ENCODE results near the gene KCTD16. TPM values are rescaled to one million over a fixed set of nuclear protein-coding genes. Genes with fewer than 3 reads are reported as not detected.

The KCTD16 gene
- total RNA-seq, 1 donor from 2014 or later, result not detected

DNA sequence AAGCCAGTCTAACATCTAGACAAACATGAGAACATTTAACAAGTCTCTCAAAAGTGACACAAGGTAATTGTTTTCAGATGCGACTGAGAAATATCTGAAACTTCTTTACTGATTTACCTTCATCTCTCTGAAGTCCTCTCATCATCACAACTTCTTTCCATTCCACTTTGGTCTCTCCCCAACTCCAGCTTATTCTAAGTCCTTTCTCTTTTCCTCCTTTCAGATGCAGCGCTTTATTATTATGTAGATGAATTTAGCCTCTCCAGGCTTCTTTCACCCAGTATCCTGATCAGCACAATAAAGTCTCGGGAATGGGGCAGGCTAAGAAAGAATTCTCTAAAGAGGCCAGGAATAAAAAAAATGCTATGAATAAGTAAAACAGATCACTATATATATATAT is 128.0 kb downstream of the KCTD16 start:
- intact Hi-C loops (cut with micrococcal nuclease), result no loop called here
- H3K36me3 Mint-ChIP-seq (ENCODE audit: low read depth), result no peaks in the 10 kb centered on the region
- H3K4me3 Mint-ChIP-seq, result no peak overlapping the region
- no peaks in the 10 kb centered on the region for H3K9me3 Mint-ChIP-seq
- H3K27me3 Mint-ChIP-seq, result no peaks in the 10 kb centered on the region
- H3K27ac Mint-ChIP-seq, result no peak overlapping the region
- H3K4me1 Mint-ChIP-seq, result no peaks in the 10 kb centered on the region
- no peak for DNase-seq

DNA sequence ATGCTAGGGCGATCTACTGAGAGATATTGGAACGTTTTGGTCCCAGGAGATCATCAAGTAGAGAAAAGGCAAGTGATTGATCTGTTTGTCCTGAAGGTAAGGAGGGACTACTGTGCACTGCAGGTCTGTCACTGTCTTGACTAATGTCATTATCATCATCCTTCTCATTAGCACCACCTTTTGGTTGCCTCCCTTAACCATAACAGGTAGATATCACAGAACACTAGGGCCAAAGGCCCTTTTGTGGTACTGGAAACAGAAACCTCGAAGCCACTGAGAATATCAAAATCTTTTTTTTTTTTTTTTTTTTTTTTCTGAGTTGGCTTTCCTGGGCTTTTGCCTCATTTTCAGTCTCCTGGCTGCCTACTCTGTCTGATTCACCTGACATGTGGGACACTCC is 134.0 kb downstream of the KCTD16 start:
- no peak for DNase-seq
- H3K27me3 Mint-ChIP-seq, result no peaks in the 10 kb centered on the region
- H3K36me3 Mint-ChIP-seq (ENCODE audit: low read depth), result no peaks in the 10 kb centered on the region
- no peaks in the 10 kb centered on the region for H3K4me1 Mint-ChIP-seq
- intact Hi-C loops (cut with micrococcal nuclease), result no loop called here
- H3K9me3 Mint-ChIP-seq, result no peaks in the 10 kb centered on the region
- no peak overlapping the region for H3K4me3 Mint-ChIP-seq
- H3K27ac Mint-ChIP-seq, result no peak overlapping the region

DNA sequence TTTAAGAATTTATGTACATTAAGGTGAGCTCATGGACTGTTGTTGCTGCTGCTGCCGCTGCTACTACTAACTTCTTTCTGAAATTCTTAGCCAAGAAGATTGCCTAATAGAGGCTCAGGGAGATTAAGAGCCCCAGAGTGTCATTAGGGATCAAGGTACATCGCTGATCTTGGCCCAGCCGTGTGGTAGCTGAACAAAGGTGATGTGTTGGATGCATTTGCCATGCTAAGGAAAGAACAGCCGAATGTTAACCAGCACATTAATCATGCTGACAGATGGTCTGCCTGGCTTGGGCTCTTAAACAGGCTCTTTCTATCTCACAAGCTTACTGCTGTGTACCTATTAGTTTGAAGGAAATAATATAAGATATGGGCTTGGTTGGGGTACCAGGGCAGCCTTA is 137.1 kb downstream of the KCTD16 start:
- intact Hi-C loops (cut with micrococcal nuclease), result no loop called here
- Mint-ChIP-seq H3K4me3 (no peak overlapping the region), H3K27me3 (no peaks in the 10 kb centered on the region), H3K9me3 (no peaks in the 10 kb centered on the region), H3K27ac (no peak overlapping the region), H3K36me3 (ENCODE audit: low read depth) (no peaks in the 10 kb centered on the region), H3K4me1 (no peaks in the 10 kb centered on the region)
- no peak for DNase-seq

GRCh38 chr5:144308174-144308573 is 137.5 kb downstream of the KCTD16 start:
- no peak overlapping the region for H3K4me3 Mint-ChIP-seq
- no peaks in the 10 kb centered on the region for H3K9me3 Mint-ChIP-seq
- no peaks in the 10 kb centered on the region for H3K27me3 Mint-ChIP-seq
- H3K36me3 Mint-ChIP-seq (ENCODE audit: low read depth), result no peaks in the 10 kb centered on the region
- intact Hi-C loops (cut with micrococcal nuclease), result no loop called here
- H3K4me1 Mint-ChIP-seq, result no peaks in the 10 kb centered on the region
- no peak for DNase-seq
- H3K27ac Mint-ChIP-seq, result no peak overlapping the region

DNA sequence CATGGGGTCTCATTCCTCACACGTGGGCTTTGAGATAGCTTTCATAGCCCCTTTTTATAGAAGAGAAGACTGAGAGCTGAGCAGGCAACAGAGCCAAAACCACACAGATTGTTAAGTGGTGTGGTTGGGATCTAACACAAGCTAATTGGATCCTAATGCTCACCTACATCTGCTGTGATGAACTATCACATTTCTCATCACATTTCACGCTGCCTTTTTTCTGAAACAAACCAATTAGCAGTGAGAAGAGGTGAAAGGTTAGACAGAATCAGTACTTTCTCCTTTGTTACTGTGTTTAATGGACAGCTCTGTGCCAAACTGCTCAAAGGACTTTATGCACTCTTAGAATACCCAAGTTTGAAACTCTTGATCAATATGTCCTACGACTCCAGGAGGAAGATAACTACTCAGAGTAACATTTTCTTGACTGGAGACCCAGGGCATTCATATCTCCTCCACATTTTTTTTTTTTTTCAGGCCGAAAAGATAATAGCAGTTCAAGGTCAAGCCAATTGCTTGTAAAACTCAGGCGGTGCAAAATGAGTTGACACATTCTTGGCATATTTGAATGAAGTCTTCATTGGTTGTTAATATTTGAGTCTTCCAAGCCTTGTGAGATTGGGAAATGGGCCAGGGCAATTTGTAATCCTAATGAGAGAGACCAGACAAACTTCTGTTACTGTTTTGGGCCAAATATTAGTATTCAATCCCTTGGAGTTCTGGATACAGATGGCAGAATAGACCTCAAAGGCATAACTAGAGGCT is 138.4 kb downstream of the KCTD16 start:
- no peak for DNase-seq
- H3K4me1 Mint-ChIP-seq, result no peaks in the 10 kb centered on the region
- H3K4me3 Mint-ChIP-seq, result no peak overlapping the region
- no peaks in the 10 kb centered on the region for H3K9me3 Mint-ChIP-seq
- no peak overlapping the region for H3K27ac Mint-ChIP-seq
- H3K36me3 Mint-ChIP-seq (ENCODE audit: low read depth), result no peaks in the 10 kb centered on the region
- H3K27me3 Mint-ChIP-seq, result no peaks in the 10 kb centered on the region
- intact Hi-C loops (cut with micrococcal nuclease), result no loop called here

DNA sequence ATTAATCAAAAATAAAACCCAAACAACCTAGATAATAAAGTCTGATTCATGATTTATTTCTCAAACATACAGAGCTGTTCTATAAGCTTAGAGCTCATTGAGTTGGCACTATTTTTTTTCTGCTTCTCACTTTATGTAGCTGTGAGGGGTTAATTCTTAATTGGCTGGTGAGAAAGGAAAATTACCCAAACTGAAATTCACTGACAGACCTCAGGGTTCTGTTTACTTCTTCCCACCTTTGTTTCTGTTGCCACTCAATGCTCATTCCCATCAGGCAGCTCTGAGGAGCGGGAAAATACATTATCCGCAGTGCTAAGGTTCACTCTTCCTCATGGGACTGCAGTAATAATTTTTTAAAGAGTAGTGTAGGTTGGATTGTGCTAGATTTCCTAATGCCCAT is 139.9 kb downstream of the KCTD16 start:
- Mint-ChIP-seq H3K4me3 (no peak overlapping the region), H3K36me3 (ENCODE audit: low read depth) (no peaks in the 10 kb centered on the region), H3K27me3 (no peaks in the 10 kb centered on the region), H3K9me3 (no peaks in the 10 kb centered on the region), H3K27ac (no peak overlapping the region), H3K4me1 (no peaks in the 10 kb centered on the region)
- intact Hi-C loops (cut with micrococcal nuclease), result no loop called here
- no peak for DNase-seq

GRCh38 chr5:144313147-144313726 is 142.6 kb downstream of the KCTD16 start:
- Mint-ChIP-seq H3K27me3 (no peaks in the 10 kb centered on the region), H3K36me3 (ENCODE audit: low read depth) (no peaks in the 10 kb centered on the region), H3K9me3 (no peaks in the 10 kb centered on the region), H3K4me1 (no peaks in the 10 kb centered on the region), H3K4me3 (no peak overlapping the region), H3K27ac (no peak overlapping the region)
- intact Hi-C loops (cut with micrococcal nuclease), result no loop called here
- no peak for DNase-seq

GRCh38 chr5:144315026-144315425 is 144.4 kb downstream of the KCTD16 start:
- Mint-ChIP-seq H3K4me1 (no peaks in the 10 kb centered on the region), H3K9me3 (no peaks in the 10 kb centered on the region), H3K4me3 (no peak overlapping the region), H3K36me3 (ENCODE audit: low read depth) (no peaks in the 10 kb centered on the region), H3K27ac (no peak overlapping the region), H3K27me3 (no peaks in the 10 kb centered on the region)
- no peak for DNase-seq
- intact Hi-C loops (cut with micrococcal nuclease), result no loop called here

- no peaks in the 10 kb centered on the region for H3K4me1 Mint-ChIP-seq
- no peaks in the 10 kb centered on the region for H3K36me3 Mint-ChIP-seq (ENCODE audit: low read depth)
- H3K9me3 Mint-ChIP-seq, result no peaks in the 10 kb centered on the region
- intact Hi-C loops (cut with micrococcal nuclease), result no loop called here
- DNase-seq, result no peak
- H3K4me3 Mint-ChIP-seq, result no peak overlapping the region
- H3K27me3 Mint-ChIP-seq, result no peaks in the 10 kb centered on the region
- H3K27ac Mint-ChIP-seq, result no peak overlapping the region
Measured at GRCh38 chr5:144315994-144316634, 145.4 kb downstream of the KCTD16 start.

DNA sequence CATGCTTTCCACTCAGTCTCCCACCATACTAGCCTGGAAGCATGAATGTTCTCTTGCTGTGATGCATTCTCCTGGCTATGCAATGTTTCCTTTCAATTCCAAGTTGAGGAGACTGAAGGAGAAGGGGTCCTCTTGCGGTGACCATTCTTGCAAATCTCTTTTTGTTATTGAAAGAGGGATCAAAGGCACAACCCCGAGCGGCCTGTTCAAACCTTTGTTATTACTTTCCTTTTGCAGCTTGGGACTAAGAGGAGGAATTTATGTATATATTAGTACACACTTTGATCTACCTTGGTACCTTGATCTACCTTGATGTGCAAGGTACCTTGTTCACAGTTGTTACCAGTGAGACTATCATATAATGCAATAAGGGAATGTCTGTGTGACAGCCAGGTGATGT is 147.3 kb downstream of the KCTD16 start:
- no peaks in the 10 kb centered on the region for H3K27me3 Mint-ChIP-seq
- no peak overlapping the region for H3K27ac Mint-ChIP-seq
- no peaks in the 10 kb centered on the region for H3K4me1 Mint-ChIP-seq
- H3K9me3 Mint-ChIP-seq, result no peaks in the 10 kb centered on the region
- H3K36me3 Mint-ChIP-seq (ENCODE audit: low read depth), result no peaks in the 10 kb centered on the region
- no peak overlapping the region for H3K4me3 Mint-ChIP-seq
- intact Hi-C loops (cut with micrococcal nuclease), result no loop called here
- DNase-seq, result no peak

GRCh38 chr5:144318460-144318859 is 147.8 kb downstream of the KCTD16 start:
- Mint-ChIP-seq H3K27me3 (no peaks in the 10 kb centered on the region), H3K9me3 (no peaks in the 10 kb centered on the region), H3K4me3 (no peak overlapping the region), H3K27ac (no peak overlapping the region), H3K36me3 (ENCODE audit: low read depth) (no peaks in the 10 kb centered on the region), H3K4me1 (no peaks in the 10 kb centered on the region)
- no peak for DNase-seq
- intact Hi-C loops (cut with micrococcal nuclease), result no loop called here

DNA sequence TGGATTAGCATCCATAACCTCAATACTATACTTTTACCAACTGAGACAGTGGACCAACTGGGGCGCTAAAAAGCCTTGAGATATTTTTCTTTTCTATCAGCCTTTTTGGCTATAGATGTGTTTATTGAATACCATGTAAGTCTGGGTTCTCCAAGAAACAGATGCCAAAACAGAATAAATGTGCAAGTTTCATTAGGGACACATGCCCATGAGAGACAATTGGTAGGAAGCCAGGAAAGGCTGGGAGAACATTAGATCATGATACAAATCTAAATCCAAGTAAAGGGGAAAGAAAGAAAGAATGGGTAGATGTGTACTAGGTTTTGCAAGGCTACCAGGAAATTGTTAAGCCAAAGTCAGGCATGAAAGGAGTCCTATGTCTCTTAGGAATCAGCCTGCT is 152.5 kb downstream of the KCTD16 start:
- no peak overlapping the region for H3K4me3 Mint-ChIP-seq
- no peaks in the 10 kb centered on the region for H3K4me1 Mint-ChIP-seq
- no peaks in the 10 kb centered on the region for H3K36me3 Mint-ChIP-seq (ENCODE audit: low read depth)
- intact Hi-C loops (cut with micrococcal nuclease), result no loop called here
- no peak overlapping the region for H3K27ac Mint-ChIP-seq
- no peaks in the 10 kb centered on the region for H3K27me3 Mint-ChIP-seq
- H3K9me3 Mint-ChIP-seq, result no peaks in the 10 kb centered on the region
- no peak for DNase-seq

DNA sequence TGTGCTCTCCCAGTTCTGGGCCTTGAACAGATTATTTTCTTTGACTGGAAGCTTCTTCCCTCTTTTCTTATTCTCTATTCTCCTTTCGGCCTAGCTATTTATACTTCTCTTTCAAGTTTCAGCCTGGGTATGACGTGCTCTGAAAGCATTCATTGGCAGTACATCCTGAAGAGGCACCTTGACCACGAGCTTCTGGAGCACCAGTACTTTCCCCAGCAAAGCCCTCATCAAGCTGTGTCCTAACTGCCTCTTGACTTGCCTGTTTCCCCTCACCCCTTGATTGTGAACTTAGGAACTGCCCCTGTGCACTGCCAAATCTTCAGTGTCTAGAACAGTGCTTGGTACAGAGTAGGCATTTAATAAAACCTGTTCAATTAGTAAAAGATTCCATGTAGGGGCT is 154.9 kb downstream of the KCTD16 start:
- Mint-ChIP-seq H3K27ac (no peak overlapping the region), H3K9me3 (no peaks in the 10 kb centered on the region), H3K4me1 (no peaks in the 10 kb centered on the region), H3K27me3 (no peaks in the 10 kb centered on the region), H3K36me3 (ENCODE audit: low read depth) (no peaks in the 10 kb centered on the region), H3K4me3 (no peak overlapping the region)
- intact Hi-C loops (cut with micrococcal nuclease), result no loop called here
- no peak for DNase-seq

GRCh38 chr5:144328494-144328893 is 157.8 kb downstream of the KCTD16 start:
- no peaks in the 10 kb centered on the region for H3K36me3 Mint-ChIP-seq (ENCODE audit: low read depth)
- H3K4me3 Mint-ChIP-seq, result no peak overlapping the region
- no peak overlapping the region for H3K27ac Mint-ChIP-seq
- H3K27me3 Mint-ChIP-seq, result no peaks in the 10 kb centered on the region
- intact Hi-C loops (cut with micrococcal nuclease), result no loop called here
- H3K4me1 Mint-ChIP-seq, result no peaks in the 10 kb centered on the region
- H3K9me3 Mint-ChIP-seq, result no peaks in the 10 kb centered on the region
- DNase-seq, result no peak

Data from activated CD4-positive, alpha-beta T cell treated with anti-CD3 and anti-CD28 coated beads, Interleukin-2, amount 10 ng/mL, durations not matched to agents 24 days and 14 days (primary cell).